HG02870 (cell line): ENCODE results near the gene TSN.
A peak's percentile ranks its signal among the peaks of the same experiment; 100 is the strongest.

Experiments
- ATAC-seq: cut with Tn5 transposase; IDR thresholded peaks from one replicate; pipeline ENCODE4 v1.9.1; 2021; ENCODE audit warnings: mild to moderate bottlenecking, moderate library complexity; ENCODE audit not compliant: unreplicated experiment

Gene TSN

GRCh38 chr2:121741450-121741849 is 14.0 kb upstream of the TSN start:
- ATAC-seq, result no peak

GRCh38 chr2:121746071-121746578 is 9.3 kb upstream of the TSN start:
- no peak for ATAC-seq

- no peak for ATAC-seq
Observed at GRCh38 chr2:121748202-121748601, 7.2 kb upstream of the TSN start.

GRCh38 chr2:121754851-121755236 is 607 bp upstream of the TSN start:
- peak; percentile 1 for ATAC-seq

- ATAC-seq, result no peak
Observed at GRCh38 chr2:121764681-121765228, 9.3 kb downstream of the TSN start.

GRCh38 chr2:121766624-121767023 is 11.2 kb downstream of the TSN start:
- ATAC-seq, result no peak

GRCh38 chr2:121768143-121768755 is 12.8 kb downstream of the TSN start:
- no peak for ATAC-seq

- ATAC-seq, result no peak
Observed at GRCh38 chr2:121771976-121772742, 16.7 kb downstream of the TSN start.

GRCh38 chr2:121774235-121774634 is 18.8 kb downstream of the TSN start:
- no peak for ATAC-seq

GRCh38 chr2:121776361-121776760 is 20.9 kb downstream of the TSN start:
- ATAC-seq, result no peak

GRCh38 chr2:121776885-121777698 is 21.6 kb downstream of the TSN start:
- no peak for ATAC-seq

- no peak for ATAC-seq
Observed at GRCh38 chr2:121777699-121778058, 22.2 kb downstream of the TSN start.

GRCh38 chr2:121778741-121779487 is 23.5 kb downstream of the TSN start:
- no peak for ATAC-seq

GRCh38 chr2:121783180-121783579 is 27.7 kb downstream of the TSN start:
- ATAC-seq, result no peak

GRCh38 chr2:121788685-121789084 is 33.2 kb downstream of the TSN start:
- ATAC-seq, result no peak

GRCh38 chr2:121790276-121790956 is 35.0 kb downstream of the TSN start:
- ATAC-seq, result no peak

- no peak for ATAC-seq
Observed at GRCh38 chr2:121791290-121791689, 35.8 kb downstream of the TSN start.

GRCh38 chr2:121791801-121792221 is 36.4 kb downstream of the TSN start:
- ATAC-seq, result no peak

- no peak for ATAC-seq
Observed at GRCh38 chr2:121793816-121794215, 38.4 kb downstream of the TSN start.

- ATAC-seq, result no peak
Observed at GRCh38 chr2:121794233-121794632, 38.8 kb downstream of the TSN start.
